Germinal center (tissue), 1 donor: ENCODE measurements around the gene RALGPS1.

Experiments
- DNase-seq: peaks from one replicate; pipeline ENCODE4 v3.0.0; 2012; ENCODE audit warnings: mixed read lengths, low spot score

Gene RALGPS1

GRCh38 chr9:127256324-127256723 lies 341.7 kb downstream of the RALGPS1 start:
- no peak for DNase-seq

GRCh38 chr9:127258606-127259471 lies 344.3 kb downstream of the RALGPS1 start:
- DNase-seq = no peak

DNA sequence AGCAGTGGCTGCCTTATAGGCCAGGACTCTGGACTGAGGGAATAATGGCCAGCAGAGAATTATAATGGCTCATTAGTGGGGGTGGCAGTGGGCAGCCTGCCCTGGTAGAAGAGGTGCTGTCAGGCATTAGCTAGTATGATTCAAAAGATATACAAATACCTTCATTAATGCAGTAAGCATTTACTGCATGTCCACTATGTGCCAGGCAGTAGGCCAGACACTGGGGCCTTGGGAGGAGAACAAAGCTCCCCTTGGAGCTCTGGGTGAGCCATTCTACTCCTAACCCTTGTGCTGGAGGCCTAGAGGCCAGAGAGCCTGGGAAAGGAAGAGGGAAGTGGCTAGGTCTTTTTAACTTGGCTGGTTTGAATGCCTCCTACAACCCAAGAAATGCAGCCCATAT lies 348.0 kb downstream of the RALGPS1 start:
- DNase-seq = no peak

GRCh38 chr9:127263237-127263636 lies 348.7 kb downstream of the RALGPS1 start:
- no peak for DNase-seq

- DNase-seq = no peak
Observed at GRCh38 chr9:127263664-127264063, 349.1 kb downstream of the RALGPS1 start.

DNA sequence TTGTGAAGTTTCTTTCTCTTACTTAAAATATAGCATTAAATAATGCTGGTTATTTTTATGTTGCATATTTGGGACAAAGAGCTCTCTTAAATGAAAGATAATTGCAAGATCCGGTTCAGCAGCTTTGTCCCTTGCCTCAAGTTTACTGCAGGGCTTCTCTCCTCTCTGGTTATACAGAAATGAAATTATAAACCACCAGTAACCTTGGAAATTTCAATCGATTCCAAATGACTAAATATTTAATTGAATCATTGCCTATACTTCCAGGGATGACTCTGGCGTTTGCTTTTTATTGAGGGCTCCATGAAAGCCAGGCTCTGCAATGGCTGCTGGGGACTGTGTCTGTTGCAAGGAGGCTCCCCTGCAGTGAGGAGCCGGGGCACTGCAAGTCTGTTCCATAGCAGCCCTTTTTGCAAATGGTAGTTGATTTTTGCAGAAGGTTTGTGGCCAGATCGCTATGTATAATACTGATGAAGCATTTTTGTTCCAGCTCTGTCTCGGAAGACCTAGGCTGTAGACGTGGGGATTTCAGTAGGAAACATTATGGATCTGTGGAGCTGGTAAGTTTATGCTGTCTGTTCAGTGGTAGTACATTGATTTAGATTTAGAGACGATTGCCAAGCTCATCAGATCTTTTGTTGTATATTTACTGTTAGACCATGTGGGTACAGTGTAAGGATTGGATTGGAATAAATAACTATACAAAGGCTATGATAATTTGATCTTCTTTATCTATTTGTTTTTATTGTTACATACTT lies 350.1 kb downstream of the RALGPS1 start, which contains the start of gene GARNL3:
GARNL3 (plus strand) TSS at position 313 of the 758 bp plus-strand sequence; CDS start at position 417, 104 bp downstream.
- no peak for DNase-seq

- no peak for DNase-seq
Observed at GRCh38 chr9:127267793-127268525, 353.4 kb downstream of the RALGPS1 start.

DNA sequence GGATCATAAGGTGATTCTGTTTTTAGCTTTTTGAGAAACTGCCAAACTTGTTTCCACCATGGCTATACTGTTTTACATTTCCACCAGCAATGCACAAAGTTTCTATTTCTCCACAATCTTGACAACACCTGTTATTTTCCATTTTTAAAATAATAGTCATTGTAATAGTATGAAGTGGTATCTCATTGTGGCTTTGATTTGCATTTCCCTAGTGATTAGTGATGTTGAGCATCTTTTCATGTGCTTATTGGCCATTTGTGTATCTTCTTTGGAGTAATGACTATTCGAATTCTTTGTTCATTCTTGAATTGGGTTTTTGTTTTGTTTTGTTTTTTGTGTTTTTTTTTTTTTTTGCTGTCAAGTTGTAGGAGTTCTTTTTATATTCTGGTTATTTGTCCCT lies 354.9 kb downstream of the RALGPS1 start:
- no peak for DNase-seq
